HL-60 (cell line): ENCODE results near the gene DENND1B.

Experiments
- DNase-seq, 2 experiments: peaks; one replicate each; pipeline ENCODE4 v3.0.0-alpha.2; 2010 to 2020; ENCODE audit warnings: low read depth in 1 of 2, low spot score in 1 of 2
- H3K27ac ChIP-seq: fragments of 250-450 bp; sonication (Bioruptor Pico); replicated peaks from 2 replicates; pipeline ENCODE4 v1.5.1; 2020; ENCODE audit warnings: mild to moderate bottlenecking, moderate library complexity
- H3K27me3 ChIP-seq: fragments of 250-450 bp; sonication (Bioruptor Pico); 2 replicates; pipeline ENCODE4 v1.5.1; 2021; ENCODE audit warnings: mild to moderate bottlenecking, moderate library complexity; ENCODE audit not compliant: insufficient read depth, poor library complexity, severe bottlenecking
- H3K4me3 ChIP-seq: replicated peaks from 2 replicates; pipeline ENCODE4 v1.5.1; 2011; ENCODE audit warnings: mild to moderate bottlenecking, control low read depth, low read length; ENCODE audit not compliant: insufficient read depth
- CTCF ChIP-seq: IDR thresholded peaks from one replicate; pipeline ENCODE4 v1.5.1; 2011; ENCODE audit warnings: low read length, control low read depth, inconsistent platforms; ENCODE audit not compliant: insufficient read depth
- GABPA ChIP-seq: IDR thresholded peaks from 2 replicates; pipeline ENCODE4 v1.6.1; 2012; ENCODE audit warnings: low read depth
- POLR2AphosphoS5 ChIP-seq: IDR thresholded peaks from 2 replicates; pipeline ENCODE4 v1.6.1; 2012; ENCODE audit warnings: low read depth
- SPI1 ChIP-seq: IDR thresholded peaks from 2 replicates; pipeline ENCODE4 v1.6.1; 2012; ENCODE audit warnings: low read depth, mild to moderate bottlenecking, borderline replicate concordance
- TF ChIP-seq, protein P1 (sequence below): IDR thresholded peaks from 2 replicates; pipeline ENCODE4 v1.6.1; 2012; ENCODE audit warnings: low read depth; ENCODE audit not compliant: insufficient replicate concordance

DENND1B gene

DNA sequence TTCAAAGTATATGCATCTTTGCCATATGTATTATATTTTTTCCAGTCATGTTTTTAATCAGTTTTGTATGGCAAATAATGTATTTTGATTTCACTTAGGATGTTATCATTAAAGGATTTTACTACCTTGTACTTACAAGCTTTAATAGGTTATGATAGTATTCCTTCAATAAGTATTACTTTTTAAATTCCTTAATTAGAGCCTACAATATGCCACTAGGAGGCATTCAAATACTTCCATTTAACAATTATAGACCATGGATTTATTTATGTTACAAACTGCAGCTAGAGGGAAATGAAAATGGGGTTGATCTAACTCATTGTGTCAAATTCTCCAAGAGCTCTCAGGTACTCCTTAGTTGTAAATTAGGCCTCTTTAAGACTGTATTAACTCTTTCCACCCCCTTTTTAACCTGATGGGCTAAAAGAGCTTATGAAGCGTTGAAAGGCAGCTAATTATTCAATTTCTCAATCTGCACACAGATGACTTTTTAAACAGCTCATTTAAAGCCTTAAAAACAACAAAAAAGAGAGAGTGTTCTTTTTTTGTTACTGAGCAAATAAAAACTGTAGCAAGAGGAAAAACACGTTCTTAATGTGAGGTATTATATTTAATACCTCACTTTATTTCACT, 156.2 kb downstream of the DENND1B start:
- TF ChIP-seq GABPA (no peak), POLR2AphosphoS5 (no peak), CTCF (no peak), SPI1 (no peak)
- TF ChIP-seq, protein P1, sequence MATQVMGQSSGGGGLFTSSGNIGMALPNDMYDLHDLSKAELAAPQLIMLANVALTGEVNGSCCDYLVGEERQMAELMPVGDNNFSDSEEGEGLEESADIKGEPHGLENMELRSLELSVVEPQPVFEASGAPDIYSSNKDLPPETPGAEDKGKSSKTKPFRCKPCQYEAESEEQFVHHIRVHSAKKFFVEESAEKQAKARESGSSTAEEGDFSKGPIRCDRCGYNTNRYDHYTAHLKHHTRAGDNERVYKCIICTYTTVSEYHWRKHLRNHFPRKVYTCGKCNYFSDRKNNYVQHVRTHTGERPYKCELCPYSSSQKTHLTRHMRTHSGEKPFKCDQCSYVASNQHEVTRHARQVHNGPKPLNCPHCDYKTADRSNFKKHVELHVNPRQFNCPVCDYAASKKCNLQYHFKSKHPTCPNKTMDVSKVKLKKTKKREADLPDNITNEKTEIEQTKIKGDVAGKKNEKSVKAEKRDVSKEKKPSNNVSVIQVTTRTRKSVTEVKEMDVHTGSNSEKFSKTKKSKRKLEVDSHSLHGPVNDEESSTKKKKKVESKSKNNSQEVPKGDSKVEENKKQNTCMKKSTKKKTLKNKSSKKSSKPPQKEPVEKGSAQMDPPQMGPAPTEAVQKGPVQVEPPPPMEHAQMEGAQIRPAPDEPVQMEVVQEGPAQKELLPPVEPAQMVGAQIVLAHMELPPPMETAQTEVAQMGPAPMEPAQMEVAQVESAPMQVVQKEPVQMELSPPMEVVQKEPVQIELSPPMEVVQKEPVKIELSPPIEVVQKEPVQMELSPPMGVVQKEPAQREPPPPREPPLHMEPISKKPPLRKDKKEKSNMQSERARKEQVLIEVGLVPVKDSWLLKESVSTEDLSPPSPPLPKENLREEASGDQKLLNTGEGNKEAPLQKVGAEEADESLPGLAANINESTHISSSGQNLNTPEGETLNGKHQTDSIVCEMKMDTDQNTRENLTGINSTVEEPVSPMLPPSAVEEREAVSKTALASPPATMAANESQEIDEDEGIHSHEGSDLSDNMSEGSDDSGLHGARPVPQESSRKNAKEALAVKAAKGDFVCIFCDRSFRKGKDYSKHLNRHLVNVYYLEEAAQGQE, result no peak
- H3K4me3 ChIP-seq, result no peak overlapping the region
- no peaks in the 10 kb centered on the region for H3K27me3 ChIP-seq
- DNase-seq, result no peak
- H3K27ac ChIP-seq, result no peak overlapping the region

- DNase-seq, result no peak
- no peak overlapping the region for H3K27ac ChIP-seq
- no peak for TF ChIP-seq CTCF
- no peak for TF ChIP-seq POLR2AphosphoS5
- TF ChIP-seq SPI1, result no peak
- TF ChIP-seq, protein P1, result no peak
- no peak for TF ChIP-seq GABPA
- no peak overlapping the region for H3K4me3 ChIP-seq
- H3K27me3 ChIP-seq, result no peaks in the 10 kb centered on the region
Observed at GRCh38 chr1:197618061-197618460, 157.2 kb downstream of the DENND1B start.

GRCh38 chr1:197615693-197616011, 159.6 kb downstream of the DENND1B start:
- Histone ChIP-seq H3K4me3 (no peak overlapping the region), H3K27ac (no peak overlapping the region), H3K27me3 (no peaks in the 10 kb centered on the region)
- TF ChIP-seq CTCF (no peak), GABPA (no peak), POLR2AphosphoS5 (no peak), SPI1 (no peak)
- TF ChIP-seq, protein P1, result no peak
- no peak for DNase-seq
